ENCODE data around the gene SCT. TPM values are rescaled to one million over a fixed set of nuclear protein-coding genes. Genes with fewer than 3 reads are reported as not detected.

Gene SCT
- total and polyA plus RNA-seq, 10 donors: 1.1 to 3.8 (median 1.7) TPM; not detected in 3

DNA sequence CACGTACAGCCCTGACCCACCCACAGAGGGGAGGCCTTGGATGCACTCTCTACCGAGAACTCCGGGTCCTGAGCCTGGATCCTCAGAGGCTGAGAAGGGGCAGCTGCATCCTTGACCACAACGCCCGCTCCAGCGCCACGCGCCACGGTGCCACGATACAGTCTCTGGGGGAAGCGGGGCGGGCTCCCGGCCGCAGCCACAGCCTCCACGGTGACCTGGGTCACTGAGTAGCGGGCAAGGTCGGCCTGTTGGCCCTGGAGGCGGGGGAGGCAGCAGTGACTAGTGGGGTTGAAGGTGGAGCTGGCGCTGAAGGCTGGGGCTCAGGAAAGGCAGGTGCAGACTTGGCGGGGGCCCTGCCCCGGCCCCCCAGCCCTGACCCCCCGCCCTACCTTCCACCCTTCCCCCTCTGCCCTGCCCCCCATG, 7.3 kb downstream of the SCT start:
- Histone ChIP-seq H3K4me3 (no peak overlapping the region), H3K9me3 (no peaks in the 10 kb centered on the region), H3K36me3 (peaks cover 0 to 43% (median 4%) of the 10 kb centered on the region in 6 donors), H3K27ac (no peak overlapping the region), H3K4me1 (peaks cover 11 to 39% (median 21%) of the 10 kb centered on the region in 6 donors), H3K27me3 (replicated peaks in 1 of 7) (peaks cover 0 to 8% (median 0%) of the 10 kb centered on the region in 7 donors)
- intact Hi-C loops (cut with DNase I; ENCODE audit: low total_unique reads): no loop called here
- TF ChIP-seq POLR2A (IDR thresholded peaks at IDR 0.05) (no peak), CTCF (IDR thresholded peaks at IDR 0.05 in 8 of 11, conservative IDR thresholded peaks at IDR 0.05 in 3 of 11) (no peak), POLR2AphosphoS5 (IDR thresholded peaks at IDR 0.05) (peak in 1 of 3 donors; percentile 38)
- WGBS, 5 donors: 87 to 95% (median 92%) methylated on average over 9 to 22 of the region's 22 CpGs
- no peak for DNase-seq

- DNase-seq: peak; percentile 74
Observed at GRCh38 chr11:618856-619627, 7.9 kb downstream of the SCT start.

GRCh38 chr11:617912-618682, 8.9 kb downstream of the SCT start:
- Histone ChIP-seq H3K9me3 (no peaks in the 10 kb centered on the region), H3K27me3 (replicated peaks in 1 of 7) (no peaks in the 10 kb centered on the region), H3K4me3 (no peak overlapping the region), H3K36me3 (peaks cover 0 to 54% (median 13%) of the 10 kb centered on the region in 6 donors), H3K27ac (no peak overlapping the region), H3K4me1 (peaks cover 21 to 55% (median 37%) of the 10 kb centered on the region in 6 donors)
- intact Hi-C loops (cut with DNase I; ENCODE audit: low total_unique reads): no loop called here
- no peak for TF ChIP-seq CTCF (IDR thresholded peaks at IDR 0.05 in 8 of 11, conservative IDR thresholded peaks at IDR 0.05 in 3 of 11)
- no peak for TF ChIP-seq POLR2A (IDR thresholded peaks at IDR 0.05)
- peak in 1 of 3 donors; percentile 44 for TF ChIP-seq POLR2AphosphoS5 (IDR thresholded peaks at IDR 0.05)
- WGBS, 5 donors: 92 to 96% (median 94%) methylated on average over 15 to 25 of the region's 25 CpGs
- no peak for DNase-seq

More at GRCh38 chr11:618856-619627, 7.9 kb downstream of the SCT start:
- Histone ChIP-seq H3K27ac (no peak overlapping the region), H3K36me3 (peaks cover 0 to 46% (median 9%) of the 10 kb centered on the region in 6 donors), H3K4me3 (no peak overlapping the region), H3K9me3 (no peaks in the 10 kb centered on the region), H3K4me1 (peaks cover 17 to 45% (median 27%) of the 10 kb centered on the region in 6 donors), H3K27me3 (replicated peaks in 1 of 7) (peaks cover 0 to 2% (median 0%) of the 10 kb centered on the region in 7 donors)
- TF ChIP-seq CTCF (IDR thresholded peaks at IDR 0.05 in 8 of 11, conservative IDR thresholded peaks at IDR 0.05 in 3 of 11) (no peak), POLR2AphosphoS5 (IDR thresholded peaks at IDR 0.05) (no peak), POLR2A (IDR thresholded peaks at IDR 0.05) (no peak)
- WGBS, 5 donors: 89 to 95% (median 93%) methylated on average over 11 to 24 of the region's 24 CpGs
- intact Hi-C loops (cut with DNase I; ENCODE audit: low total_unique reads): no loop called here
